Nephron (organoid): Measurements from ENCODE around the gene TRAF3.
A peak's percentile ranks its signal among the peaks of the same experiment; 100 is the strongest.

Experiments used
- H3K27ac Mint-ChIP-seq, 3 experiments: 2 replicates each; pipeline ENCODE4 v1.8.0; 2020; ENCODE audit warnings: mixed read lengths in 3 of 3, mild to moderate bottlenecking in 2 of 3, moderate library complexity in 1 of 3
- H3K27me3 Mint-ChIP-seq: 2 replicates; pipeline ENCODE4 v1.8.0; 2021; ENCODE audit warnings: low read depth, mild to moderate bottlenecking, moderate library complexity, mixed read lengths
- H3K36me3 Mint-ChIP-seq: 2 replicates; pipeline ENCODE4 v1.8.0; 2020; ENCODE audit warnings: low read depth, mixed read lengths
- H3K4me1 Mint-ChIP-seq: 2 replicates; pipeline ENCODE4 v1.8.0; 2020; ENCODE audit warnings: mixed read lengths
- H3K4me3 Mint-ChIP-seq, 3 experiments: 2 replicates each; pipeline ENCODE4 v1.8.0; 2020; ENCODE audit warnings: mild to moderate bottlenecking in 3 of 3, mixed read lengths in 3 of 3, moderate library complexity in 2 of 3
- H3K9me3 Mint-ChIP-seq: 2 replicates; pipeline ENCODE4 v1.8.0; 2020; ENCODE audit warnings: mixed read lengths
- CTCF ChIP-seq, 3 experiments: fragments of 200-600 bp; sonication (generic); IDR thresholded peaks; one replicate each; pipeline ENCODE4 v1.5.0; 2021; ENCODE audit warnings: antibody characterized with exemption in 3 of 3; ENCODE audit not compliant: unreplicated experiment in 3 of 3

TRAF3 gene

GRCh38 chr14:102823546-102823945 is 46.3 kb downstream of the TRAF3 start:
- Mint-ChIP-seq H3K27ac (no peak overlapping the region), H3K4me1 (peaks cover 34% of the 10 kb centered on the region), H3K9me3 (no peaks in the 10 kb centered on the region), H3K36me3 (no peaks in the 10 kb centered on the region), H3K4me3 (no peak overlapping the region), H3K27me3 (peaks cover 4% of the 10 kb centered on the region)
- no peak for TF ChIP-seq CTCF (IDR thresholded peaks at IDR 0.05; ENCODE audit: unreplicated experiment in 3 of 3)

GRCh38 chr14:102824832-102825231 is 47.6 kb downstream of the TRAF3 start:
- peaks cover 4% of the 10 kb centered on the region for H3K27me3 Mint-ChIP-seq
- H3K9me3 Mint-ChIP-seq: no peaks in the 10 kb centered on the region
- H3K4me1 Mint-ChIP-seq: peaks cover 37% of the 10 kb centered on the region
- TF ChIP-seq CTCF (IDR thresholded peaks at IDR 0.05; ENCODE audit: unreplicated experiment in 3 of 3): no peak
- no peaks in the 10 kb centered on the region for H3K36me3 Mint-ChIP-seq
- H3K27ac Mint-ChIP-seq: no peak overlapping the region
- H3K4me3 Mint-ChIP-seq: no peak overlapping the region

- Mint-ChIP-seq H3K27me3 (peaks cover 4% of the 10 kb centered on the region), H3K36me3 (no peaks in the 10 kb centered on the region), H3K4me3 (no peak overlapping the region), H3K27ac (peak overlapping the region in 1 of 3 experiments; percentile 22), H3K4me1 (peaks cover 39% of the 10 kb centered on the region), H3K9me3 (no peaks in the 10 kb centered on the region)
- no peak for TF ChIP-seq CTCF (IDR thresholded peaks at IDR 0.05; ENCODE audit: unreplicated experiment in 3 of 3)
Observed at GRCh38 chr14:102825307-102826095, 48.3 kb downstream of the TRAF3 start.

- H3K27ac Mint-ChIP-seq: peak overlapping the region in 1 of 3 experiments; percentile 22
- no peak for TF ChIP-seq CTCF (IDR thresholded peaks at IDR 0.05; ENCODE audit: unreplicated experiment in 3 of 3)
- peak overlapping the region in 1 of 3 experiments; percentile 25 for H3K4me3 Mint-ChIP-seq
- no peaks in the 10 kb centered on the region for H3K9me3 Mint-ChIP-seq
- H3K27me3 Mint-ChIP-seq: peaks cover 4% of the 10 kb centered on the region
- peaks cover 43% of the 10 kb centered on the region for H3K4me1 Mint-ChIP-seq
- no peaks in the 10 kb centered on the region for H3K36me3 Mint-ChIP-seq
Observed at GRCh38 chr14:102826161-102826560, 48.9 kb downstream of the TRAF3 start.

- peaks cover 4% of the 10 kb centered on the region for H3K27me3 Mint-ChIP-seq
- no peak overlapping the region for H3K4me3 Mint-ChIP-seq
- no peaks in the 10 kb centered on the region for H3K36me3 Mint-ChIP-seq
- no peak for TF ChIP-seq CTCF (IDR thresholded peaks at IDR 0.05; ENCODE audit: unreplicated experiment in 3 of 3)
- no peaks in the 10 kb centered on the region for H3K9me3 Mint-ChIP-seq
- peak overlapping the region in 1 of 3 experiments; percentile 38 for H3K27ac Mint-ChIP-seq
- H3K4me1 Mint-ChIP-seq: peaks cover 49% of the 10 kb centered on the region
Observed at GRCh38 chr14:102826751-102827675, 49.8 kb downstream of the TRAF3 start.
